GM23248 (cell line): ENCODE results near the gene MAGI1. TPM values are rescaled to one million over a fixed set of nuclear protein-coding genes. Genes with fewer than 3 reads are reported as not detected.

Source experiments
- DNase-seq: peaks from one replicate; pipeline ENCODE4 v3.0.0-alpha.2; 2015
- H2AFZ ChIP-seq: fragments of 200-600 bp; sonication (generic); 2 replicates; pipeline ENCODE4 v1.6.1; 2016; ENCODE audit warnings: antibody characterized with exemption
- H3F3A ChIP-seq: fragments of 200-600 bp; sonication (generic); 2 replicates; pipeline ENCODE4 v1.6.1; 2016; ENCODE audit warnings: mild to moderate bottlenecking, antibody characterized with exemption, mixed run types; ENCODE audit not compliant: insufficient read depth
- H3K27ac ChIP-seq: fragments of 200-600 bp; sonication (generic); 2 replicates; pipeline ENCODE4 v1.5.1; 2016; ENCODE audit warnings: mild to moderate bottlenecking
- H3K27me3 ChIP-seq: fragments of 200-600 bp; sonication (generic); replicated peaks from 2 replicates; pipeline ENCODE4 v1.6.1; 2016; ENCODE audit warnings: mild to moderate bottlenecking; ENCODE audit not compliant: insufficient read depth
- H3K36me3 ChIP-seq: fragments of 200-600 bp; sonication (generic); 2 replicates; pipeline ENCODE4 v1.6.1; 2016; ENCODE audit warnings: low read depth, mild to moderate bottlenecking
- H3K4me1 ChIP-seq: fragments of 200-600 bp; sonication (generic); 2 replicates; pipeline ENCODE4 v1.6.1; 2016; ENCODE audit warnings: mild to moderate bottlenecking; ENCODE audit not compliant: insufficient read depth
- H3K4me2 ChIP-seq: fragments of 200-600 bp; sonication (generic); one replicate; pipeline ENCODE4 v1.6.1; 2016; ENCODE audit warnings: mild to moderate bottlenecking; ENCODE audit not compliant: unreplicated experiment
- H3K4me3 ChIP-seq: fragments of 200-600 bp; sonication (generic); 2 replicates; pipeline ENCODE4 v1.5.1; 2016; ENCODE audit warnings: mild to moderate bottlenecking
- H3K79me2 ChIP-seq: fragments of 200-600 bp; sonication (generic); 2 replicates; pipeline ENCODE4 v1.6.1; 2016; ENCODE audit warnings: mild to moderate bottlenecking; ENCODE audit not compliant: insufficient read depth
- H3K9ac ChIP-seq: fragments of 200-600 bp; sonication (generic); 2 replicates; pipeline ENCODE4 v1.6.1; 2016; ENCODE audit warnings: mild to moderate bottlenecking
- H3K9me2 ChIP-seq: fragments of 200-600 bp; sonication (generic); 2 replicates; pipeline ENCODE4 v1.6.1; 2016; ENCODE audit warnings: mixed run types, mild to moderate bottlenecking, moderate library complexity; ENCODE audit not compliant: insufficient read depth
- H3K9me3 ChIP-seq: fragments of 200-600 bp; sonication (generic); one replicate; pipeline ENCODE4 v1.6.1; 2017; ENCODE audit warnings: low read depth
- H4K20me1 ChIP-seq: fragments of 200-600 bp; sonication (generic); 2 replicates; pipeline ENCODE4 v1.6.0; 2016; ENCODE audit not compliant: insufficient read depth
- EZH2 ChIP-seq: fragments of 200-600 bp; sonication (generic); IDR thresholded peaks from 2 replicates; pipeline ENCODE4 v1.6.1; 2018; ENCODE audit warnings: antibody characterized with exemption, mild to moderate bottlenecking; ENCODE audit not compliant: insufficient read depth, poor library complexity, severe bottlenecking
- EZH2phosphoT487 ChIP-seq: fragments of 200-600 bp; sonication (generic); IDR thresholded peaks from 2 replicates; pipeline ENCODE4 v1.6.1; 2018; ENCODE audit warnings: antibody characterized with exemption, moderate library complexity, mild to moderate bottlenecking, low read depth; ENCODE audit not compliant: insufficient read depth
- WGBS, 2 experiments: methylation state at CpG; one replicate each; pipeline ENCODE4 v1.1.6; 2015 to 2017; ENCODE audit warnings: low lambda C conversion rate in 2 of 2, low coverage in 1 of 2; ENCODE audit errors: missing lambda C conversion rate in 2 of 2; 5-methylcytosine and 5-hydroxymethylcytosine counted together
- in situ Hi-C: fragments of 300-500 bp; cut with MboI; formaldehyde crosslinking; loops from 2 replicates; pipeline ENCODE4 v1.15.0; 2020
- polyA plus RNA-seq: library from polyadenylated mRNA; unstranded; fragments of >200 nt; fragmentation: Nextera tagmentation; extraction: Ambion mirVana; gene quantifications from 2 replicates; pipeline ENCODE4 v1.2.1, GENCODE V29; 2016
- total RNA-seq: library from RNA; depleted of rRNA; stranded (reverse); fragments of >200 nt; shearing (Covaris generic); gene quantifications from 2 replicates; pipeline ENCODE4 v1.2.3, GENCODE V29; 2014

Gene MAGI1
- total and polyA plus RNA-seq, 2 experiments from 2014 or later, result 7.3 to 13.8 TPM

DNA sequence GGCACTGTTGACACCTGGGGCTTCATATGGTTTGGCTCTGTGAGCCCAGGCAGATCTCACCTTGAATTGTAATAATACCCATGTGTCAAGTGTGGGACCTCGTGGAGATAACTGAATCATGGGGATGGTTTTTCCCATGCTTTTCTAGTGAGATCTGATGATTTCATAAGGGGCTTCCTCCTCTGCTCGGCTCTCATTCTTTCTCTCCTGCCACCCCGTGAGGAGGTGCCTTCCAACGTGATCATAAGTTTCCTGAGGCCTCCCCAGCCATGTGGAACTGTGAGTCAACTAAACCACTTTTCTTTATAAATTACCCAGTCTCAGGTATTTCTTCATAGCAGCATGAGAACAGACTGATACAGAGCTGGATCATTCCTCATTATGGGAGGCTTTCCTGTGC, 695.0 kb downstream of the MAGI1 start:
- Histone ChIP-seq H3K36me3 (no peaks in the 10 kb centered on the region), H3K4me1 (no peaks in the 10 kb centered on the region), H3K9me3 (no peaks in the 10 kb centered on the region), H3K27ac (no peak overlapping the region), H2AFZ (no peak overlapping the region), H3F3A (no peaks in the 10 kb centered on the region), H3K9me2 (no peaks in the 10 kb centered on the region), H3K4me3 (no peak overlapping the region), H3K4me2 (no peak overlapping the region), H4K20me1 (no peaks in the 10 kb centered on the region), H3K27me3 (0 out of 2 replicates have a peak, but pooled peaks cover 7% of the 10 kb centered on the region), H3K9ac (no peak overlapping the region), H3K79me2 (no peaks in the 10 kb centered on the region)
- TF ChIP-seq EZH2 (no peak), EZH2phosphoT487 (no peak)
- in situ Hi-C loops, result no loop called here
- 56 to 58% methylated on average over 4 of the region's 4 CpGs for WGBS, 2 experiments
- no peak for DNase-seq

DNA sequence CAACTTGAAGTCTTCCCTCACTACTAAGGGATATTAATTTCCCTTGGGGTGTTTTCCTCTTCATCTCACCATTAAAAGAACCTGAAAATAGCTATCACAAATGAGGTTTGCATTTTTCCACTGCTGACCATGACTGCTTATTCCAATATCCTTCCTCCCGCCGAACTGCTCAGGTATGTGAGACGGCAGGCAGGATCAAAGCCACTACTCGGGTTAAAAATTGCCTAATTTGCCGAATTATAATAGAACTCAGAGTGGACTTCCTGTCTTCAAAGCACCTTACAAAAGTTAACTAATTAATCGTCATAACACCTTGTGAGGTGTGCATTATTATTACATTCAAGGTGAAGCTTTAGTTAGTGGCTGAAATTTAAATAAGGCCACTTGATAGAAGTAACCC, 695.7 kb downstream of the MAGI1 start:
- no peaks in the 10 kb centered on the region for H3K9me3 ChIP-seq
- H3K79me2 ChIP-seq, result no peaks in the 10 kb centered on the region
- 0 out of 2 replicates have a peak, but pooled peaks cover 9% of the 10 kb centered on the region for H3K27me3 ChIP-seq
- H3K4me3 ChIP-seq, result no peak overlapping the region
- in situ Hi-C loops, result no loop called here
- 68 to 76% methylated on average over 6 of the region's 6 CpGs for WGBS, 2 experiments
- H4K20me1 ChIP-seq, result no peaks in the 10 kb centered on the region
- no peak overlapping the region for H2AFZ ChIP-seq
- no peaks in the 10 kb centered on the region for H3K9me2 ChIP-seq
- no peak overlapping the region for H3K9ac ChIP-seq
- no peak for TF ChIP-seq EZH2
- TF ChIP-seq EZH2phosphoT487, result no peak
- no peak for DNase-seq
- no peaks in the 10 kb centered on the region for H3F3A ChIP-seq
- no peaks in the 10 kb centered on the region for H3K36me3 ChIP-seq
- H3K4me2 ChIP-seq, result no peak overlapping the region
- no peaks in the 10 kb centered on the region for H3K4me1 ChIP-seq
- no peak overlapping the region for H3K27ac ChIP-seq

DNA sequence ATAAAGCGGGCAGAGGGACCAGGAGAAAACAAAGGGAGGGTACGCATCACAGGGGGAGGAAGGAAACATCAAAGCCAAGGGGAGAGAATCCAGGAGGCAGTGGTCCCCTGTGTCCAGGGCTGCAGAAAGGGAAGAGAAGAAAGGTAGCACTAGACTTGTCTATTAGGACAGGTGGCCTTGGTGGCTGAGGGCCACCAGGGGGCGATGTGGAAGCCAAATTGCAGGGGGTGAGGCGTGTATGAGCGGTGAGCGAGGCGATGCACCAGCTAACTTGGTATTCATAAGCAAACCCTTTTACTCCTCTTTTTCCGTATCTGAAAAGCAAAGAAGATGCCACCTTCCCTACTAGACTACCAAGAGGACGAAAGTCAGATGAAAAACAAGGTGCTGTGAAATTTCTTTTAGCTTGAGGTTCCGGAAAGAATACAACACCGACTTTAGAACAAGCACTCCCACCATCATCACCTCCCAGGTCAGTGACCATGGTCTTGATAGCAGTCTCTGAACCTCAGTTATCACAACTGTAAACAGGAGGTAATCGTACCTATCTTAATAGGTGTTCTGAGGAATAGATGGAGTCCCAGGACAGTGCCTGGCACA, 696.5 kb downstream of the MAGI1 start:
- no peak overlapping the region for H2AFZ ChIP-seq
- no peak overlapping the region for H3K4me3 ChIP-seq
- H3K36me3 ChIP-seq, result no peaks in the 10 kb centered on the region
- peak; percentile 46 for DNase-seq
- no peaks in the 10 kb centered on the region for H3F3A ChIP-seq
- H3K27ac ChIP-seq, result no peak overlapping the region
- no peaks in the 10 kb centered on the region for H3K9me2 ChIP-seq
- no peaks in the 10 kb centered on the region for H3K4me1 ChIP-seq
- H3K9ac ChIP-seq, result no peak overlapping the region
- H3K79me2 ChIP-seq, result no peaks in the 10 kb centered on the region
- H3K9me3 ChIP-seq, result no peaks in the 10 kb centered on the region
- H3K4me2 ChIP-seq, result no peak overlapping the region
- TF ChIP-seq EZH2, result no peak
- no peak for TF ChIP-seq EZH2phosphoT487
- 0 out of 2 replicates have a peak, but pooled peaks cover 9% of the 10 kb centered on the region for H3K27me3 ChIP-seq
- H4K20me1 ChIP-seq, result no peaks in the 10 kb centered on the region
- in situ Hi-C loops, result no loop called here
- 68 to 73% methylated on average over 12 of the region's 12 CpGs for WGBS, 2 experiments

DNA sequence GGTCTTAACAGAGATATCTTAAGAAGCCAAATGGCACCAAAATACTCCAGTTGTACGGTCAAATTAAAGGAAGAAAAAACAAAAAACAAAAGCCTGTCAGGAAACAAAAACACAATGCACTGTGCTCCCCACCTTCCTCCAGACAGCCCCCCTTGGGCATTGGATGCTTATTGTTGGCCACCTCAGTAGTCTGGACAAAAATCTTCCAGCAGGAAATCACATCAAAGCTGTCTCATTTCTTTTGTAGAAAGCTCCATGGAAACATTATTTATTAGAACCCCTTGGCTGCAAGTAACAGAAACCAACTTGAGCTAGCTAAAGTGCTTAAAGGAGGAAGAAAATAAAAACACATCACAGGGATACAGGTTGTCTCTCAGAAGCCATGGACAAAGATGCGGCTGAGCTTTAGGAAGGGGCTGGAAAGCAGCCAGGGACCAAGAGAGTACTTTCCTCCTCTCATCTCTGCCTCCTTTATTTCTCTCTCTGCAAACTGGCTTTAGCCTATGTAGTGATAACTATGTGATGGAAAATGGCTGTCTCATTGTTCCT, 699.5 kb downstream of the MAGI1 start:
- H3K9ac ChIP-seq, result no peak overlapping the region
- in situ Hi-C loops, result no loop called here
- H3K79me2 ChIP-seq, result no peaks in the 10 kb centered on the region
- H3K4me2 ChIP-seq, result no peak overlapping the region
- no peaks in the 10 kb centered on the region for H3K36me3 ChIP-seq
- no peaks in the 10 kb centered on the region for H4K20me1 ChIP-seq
- H3F3A ChIP-seq, result no peaks in the 10 kb centered on the region
- 37 to 66% methylated on average over 2 of the region's 2 CpGs for WGBS, 2 experiments
- H3K4me1 ChIP-seq, result no peaks in the 10 kb centered on the region
- H3K4me3 ChIP-seq, result no peak overlapping the region
- TF ChIP-seq EZH2phosphoT487 (no peak), EZH2 (no peak)
- H3K9me3 ChIP-seq, result no peaks in the 10 kb centered on the region
- H3K27me3 ChIP-seq, result peaks cover 22% of the 10 kb centered on the region; the same call in 1 of the 2 replicates
- DNase-seq, result no peak
- no peak overlapping the region for H2AFZ ChIP-seq
- H3K9me2 ChIP-seq, result no peaks in the 10 kb centered on the region
- H3K27ac ChIP-seq, result no peak overlapping the region

DNA sequence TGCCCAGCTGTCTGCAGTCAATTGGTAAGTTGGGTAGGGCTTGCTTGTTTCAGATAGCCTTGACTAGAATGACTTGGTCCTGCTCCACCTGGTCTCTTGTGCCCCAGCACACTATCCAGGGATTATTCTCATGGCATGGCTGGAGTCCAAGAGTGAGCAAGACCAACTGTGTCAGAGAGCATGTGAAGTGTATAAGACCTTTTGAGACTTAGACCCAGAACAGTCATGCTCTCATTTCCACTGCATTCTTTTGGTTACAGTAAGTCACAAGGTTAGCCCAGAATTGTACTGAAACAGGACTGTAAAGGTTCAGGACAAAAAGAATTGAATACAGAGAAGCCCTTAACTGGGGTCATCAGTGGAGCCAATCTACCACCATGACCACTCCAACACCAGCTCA, 700.1 kb downstream of the MAGI1 start:
- Histone ChIP-seq H3K27me3 (peaks cover 22% of the 10 kb centered on the region; the same call in 1 of the 2 replicates), H3K9me3 (no peaks in the 10 kb centered on the region), H4K20me1 (no peaks in the 10 kb centered on the region), H3K9me2 (no peaks in the 10 kb centered on the region), H2AFZ (no peak overlapping the region), H3K36me3 (no peaks in the 10 kb centered on the region), H3K4me2 (no peak overlapping the region), H3K27ac (no peak overlapping the region), H3K4me3 (no peak overlapping the region), H3K9ac (no peak overlapping the region), H3K4me1 (no peaks in the 10 kb centered on the region), H3K79me2 (no peaks in the 10 kb centered on the region), H3F3A (no peaks in the 10 kb centered on the region)
- DNase-seq, result peak; percentile 26
- in situ Hi-C loops, result no loop called here
- TF ChIP-seq EZH2 (no peak), EZH2phosphoT487 (no peak)
